Left ventricle myocardium inferior (tissue), 1 donor: ENCODE data around the gene CADPS. TPM values are rescaled to one million over a fixed set of nuclear protein-coding genes. Genes with fewer than 3 reads are reported as not detected.

ENCODE experiments used
- DNase-seq: peaks from one replicate; pipeline ENCODE4 v3.0.0-alpha.2; 2020
- H3K27ac ChIP-seq: fragments of 200-600 bp; replicated peaks from 2 replicates; pipeline ENCODE4 v1.8.0; 2021
- H3K27me3 ChIP-seq: fragments of 200-600 bp; 2 replicates; pipeline ENCODE4 v1.8.0; 2021; ENCODE audit warnings: low read depth
- H3K36me3 ChIP-seq: fragments of 200-600 bp; 2 replicates; pipeline ENCODE4 v1.8.0; 2021
- H3K4me1 ChIP-seq: fragments of 200-600 bp; 2 replicates; pipeline ENCODE4 v1.8.0; 2021
- H3K4me3 ChIP-seq: fragments of 200-600 bp; 2 replicates; pipeline ENCODE4 v1.8.0; 2021; ENCODE audit warnings: mild to moderate bottlenecking, moderate library complexity
- H3K9me3 ChIP-seq: fragments of 200-600 bp; replicated peaks from 2 replicates; pipeline ENCODE4 v1.8.0; 2021
- intact Hi-C: fragments of 100-400 bp; cut with micrococcal nuclease; formaldehyde crosslinking; loops from one replicate; pipeline ENCODE4 v1.11.0; 2022
- total RNA-seq: library from RNA; stranded (reverse); fragmentation: NEBNext Ultra II Directional; extraction: Animal tissue kit (Norgen Biotek cat#: 25700); gene quantifications from one replicate; pipeline ENCODE4 v1.2.1, GENCODE V29; 2021
- TF ChIP-seq, protein P1 (sequence below): fragments of 200-600 bp; IDR thresholded peaks from 2 replicates; pipeline ENCODE4 v1.8.0; 2021; ENCODE audit warnings: antibody characterized with exemption, mild to moderate bottlenecking, borderline replicate concordance
- donor health status: DM: no; HTN: yes; CAD: no; lungs with severe emphysema.

The CADPS gene
- total RNA-seq, 1 donor from 2014 or later: 25.0 TPM

GRCh38 chr3:62732183-62732904 lies 142.9 kb downstream of the CADPS start:
- intact Hi-C loops: no loop called here
- no peak for DNase-seq
- Histone ChIP-seq H3K36me3 (no peaks in the 10 kb centered on the region), H3K27ac (no peak overlapping the region), H3K9me3 (no peaks in the 10 kb centered on the region), H3K27me3 (no peaks in the 10 kb centered on the region), H3K4me3 (no peak overlapping the region), H3K4me1 (peaks cover 6% of the 10 kb centered on the region)
- TF ChIP-seq, protein P1, sequence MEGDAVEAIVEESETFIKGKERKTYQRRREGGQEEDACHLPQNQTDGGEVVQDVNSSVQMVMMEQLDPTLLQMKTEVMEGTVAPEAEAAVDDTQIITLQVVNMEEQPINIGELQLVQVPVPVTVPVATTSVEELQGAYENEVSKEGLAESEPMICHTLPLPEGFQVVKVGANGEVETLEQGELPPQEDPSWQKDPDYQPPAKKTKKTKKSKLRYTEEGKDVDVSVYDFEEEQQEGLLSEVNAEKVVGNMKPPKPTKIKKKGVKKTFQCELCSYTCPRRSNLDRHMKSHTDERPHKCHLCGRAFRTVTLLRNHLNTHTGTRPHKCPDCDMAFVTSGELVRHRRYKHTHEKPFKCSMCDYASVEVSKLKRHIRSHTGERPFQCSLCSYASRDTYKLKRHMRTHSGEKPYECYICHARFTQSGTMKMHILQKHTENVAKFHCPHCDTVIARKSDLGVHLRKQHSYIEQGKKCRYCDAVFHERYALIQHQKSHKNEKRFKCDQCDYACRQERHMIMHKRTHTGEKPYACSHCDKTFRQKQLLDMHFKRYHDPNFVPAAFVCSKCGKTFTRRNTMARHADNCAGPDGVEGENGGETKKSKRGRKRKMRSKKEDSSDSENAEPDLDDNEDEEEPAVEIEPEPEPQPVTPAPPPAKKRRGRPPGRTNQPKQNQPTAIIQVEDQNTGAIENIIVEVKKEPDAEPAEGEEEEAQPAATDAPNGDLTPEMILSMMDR: no peak

- intact Hi-C loops: no loop called here
- no peaks in the 10 kb centered on the region for H3K36me3 ChIP-seq
- H3K4me3 ChIP-seq: no peak overlapping the region
- TF ChIP-seq, protein P1: no peak
- H3K9me3 ChIP-seq: no peaks in the 10 kb centered on the region
- peaks cover 6% of the 10 kb centered on the region for H3K4me1 ChIP-seq
- H3K27ac ChIP-seq: no peak overlapping the region
- H3K27me3 ChIP-seq: no peaks in the 10 kb centered on the region
- no peak for DNase-seq
Measured at GRCh38 chr3:62727981-62728380, 147.2 kb downstream of the CADPS start.

DNA sequence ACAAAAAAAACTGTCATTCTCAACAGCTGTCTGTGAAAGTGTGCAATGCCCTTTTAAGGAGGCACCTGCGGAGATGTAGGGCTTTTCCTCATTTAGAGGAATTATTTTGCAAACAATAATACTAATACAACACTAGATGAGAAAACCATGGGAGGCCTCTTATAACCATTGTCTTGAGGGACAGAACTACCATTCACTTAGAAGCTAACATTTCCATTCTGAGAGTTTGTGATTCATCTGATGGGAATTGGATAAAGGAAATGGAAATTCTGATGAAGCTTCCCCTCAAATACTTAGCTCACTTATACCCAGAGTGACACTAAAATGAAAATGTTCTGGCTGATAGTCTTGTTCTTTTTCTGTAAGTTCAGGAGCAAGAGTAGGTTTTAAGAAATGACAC lies 147.7 kb downstream of the CADPS start:
- no peak for DNase-seq
- no peaks in the 10 kb centered on the region for H3K9me3 ChIP-seq
- no peak overlapping the region for H3K27ac ChIP-seq
- H3K4me1 ChIP-seq: peaks cover 6% of the 10 kb centered on the region
- TF ChIP-seq, protein P1: no peak
- H3K36me3 ChIP-seq: no peaks in the 10 kb centered on the region
- H3K4me3 ChIP-seq: no peak overlapping the region
- intact Hi-C loops: no loop called here
- H3K27me3 ChIP-seq: no peaks in the 10 kb centered on the region

- intact Hi-C loops: no loop called here
- Histone ChIP-seq H3K27ac (no peak overlapping the region), H3K9me3 (no peaks in the 10 kb centered on the region), H3K4me3 (no peak overlapping the region), H3K36me3 (no peaks in the 10 kb centered on the region), H3K4me1 (peaks cover 6% of the 10 kb centered on the region), H3K27me3 (no peaks in the 10 kb centered on the region)
- TF ChIP-seq, protein P1: no peak
- no peak for DNase-seq
Measured at GRCh38 chr3:62724503-62724902, 150.7 kb downstream of the CADPS start.

DNA sequence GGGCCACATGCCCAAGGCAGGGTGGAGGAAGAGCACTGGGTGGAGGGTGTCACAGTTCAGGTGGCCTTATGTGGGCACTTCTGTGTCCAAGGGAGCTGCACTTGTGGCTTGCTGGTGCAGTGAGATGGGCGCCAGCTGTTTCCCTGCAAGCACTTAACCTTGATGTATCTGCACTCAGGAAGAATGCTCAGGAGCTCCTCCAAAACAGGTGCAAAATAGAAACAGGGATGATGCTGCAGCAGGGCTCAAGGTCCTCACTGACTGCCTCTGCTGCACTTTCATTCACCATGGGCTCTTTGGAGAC lies 151.3 kb downstream of the CADPS start:
- Histone ChIP-seq H3K36me3 (no peaks in the 10 kb centered on the region), H3K4me1 (peaks cover 6% of the 10 kb centered on the region), H3K27ac (no peak overlapping the region), H3K9me3 (no peaks in the 10 kb centered on the region), H3K27me3 (no peaks in the 10 kb centered on the region), H3K4me3 (no peak overlapping the region)
- no peak for DNase-seq
- intact Hi-C loops: no loop called here
- TF ChIP-seq, protein P1: no peak
